Measurements from ENCODE around the gene EHMT2.

Gene EHMT2

DNA sequence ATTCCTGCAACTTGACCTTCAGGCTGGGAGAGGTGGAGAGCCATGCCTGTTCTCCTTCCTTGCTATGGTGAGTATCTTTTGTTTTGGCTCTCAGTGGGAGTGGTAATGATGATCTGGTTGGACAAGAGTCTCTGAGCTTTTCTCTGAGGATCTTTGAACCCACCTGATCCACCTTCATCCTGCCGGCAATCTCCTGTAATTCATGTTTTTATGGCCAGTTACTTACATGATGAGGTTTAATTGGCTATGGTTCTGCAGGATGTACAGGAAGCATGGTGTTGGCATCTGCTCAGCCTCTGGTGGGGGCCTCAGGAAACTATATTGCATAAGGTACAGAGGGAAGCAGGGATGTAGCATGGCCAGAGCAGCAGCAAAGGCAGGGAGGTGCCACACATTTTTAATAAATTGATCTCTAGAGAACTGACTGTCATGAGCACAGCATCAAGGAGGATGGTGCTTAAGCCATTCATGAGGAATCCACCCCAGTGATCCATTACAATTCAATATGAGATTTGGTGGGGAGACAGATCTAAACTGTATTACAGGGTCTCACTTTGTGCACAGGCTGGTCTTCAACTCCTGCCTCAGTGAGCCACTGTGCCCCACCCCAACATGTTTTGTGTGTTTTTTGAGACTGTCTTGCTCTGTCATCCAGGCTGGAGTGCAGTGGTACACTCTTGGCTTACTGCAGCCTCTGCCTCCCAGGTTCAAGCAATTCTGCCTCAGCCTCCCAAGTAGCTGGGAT, 60.0 kb downstream of the EHMT2 start:
- no peak for DNase-seq

DNA sequence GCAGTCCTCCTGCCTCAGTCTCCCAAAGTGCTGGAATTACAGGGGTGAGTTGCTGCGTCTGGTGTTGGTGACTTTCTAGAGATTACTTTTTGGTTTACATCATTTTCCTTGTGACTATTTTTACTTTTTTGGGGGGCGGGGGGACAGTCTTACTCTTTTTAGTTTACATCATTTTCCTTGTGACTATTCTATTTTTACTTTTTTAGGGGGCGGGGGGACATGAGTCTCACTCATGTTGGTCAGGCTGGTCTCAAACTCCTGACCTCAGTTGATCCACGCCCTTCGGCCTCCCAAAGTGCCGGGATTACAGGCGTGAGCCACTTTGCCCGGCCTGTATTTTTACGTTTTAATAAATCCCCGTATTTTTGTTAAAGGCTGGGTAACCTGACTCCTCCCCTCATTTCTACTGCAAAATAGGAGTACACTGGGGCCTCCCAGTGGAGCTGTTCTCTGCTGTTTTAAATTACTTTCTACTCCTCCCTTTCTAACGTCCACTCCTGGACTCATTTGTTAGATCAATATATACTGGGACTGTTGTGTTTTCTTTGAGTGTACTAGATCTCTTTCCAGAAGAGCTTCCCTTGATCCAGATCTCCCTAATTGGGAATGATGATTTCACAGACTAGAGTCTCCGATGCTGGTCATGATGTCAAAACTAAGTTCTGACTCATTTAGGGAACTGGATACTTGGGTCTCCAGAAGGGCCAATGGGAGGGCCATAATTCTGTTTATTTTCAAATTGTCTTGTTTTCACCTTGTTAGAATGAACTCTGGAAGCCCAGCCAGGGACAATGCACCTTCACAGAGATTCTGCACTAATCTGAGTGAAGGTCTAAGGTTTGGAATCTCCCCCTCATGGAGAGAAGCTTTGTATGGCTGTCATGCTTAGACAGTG, 60.8 kb downstream of the EHMT2 start:
- DNase-seq: no peak

DNA sequence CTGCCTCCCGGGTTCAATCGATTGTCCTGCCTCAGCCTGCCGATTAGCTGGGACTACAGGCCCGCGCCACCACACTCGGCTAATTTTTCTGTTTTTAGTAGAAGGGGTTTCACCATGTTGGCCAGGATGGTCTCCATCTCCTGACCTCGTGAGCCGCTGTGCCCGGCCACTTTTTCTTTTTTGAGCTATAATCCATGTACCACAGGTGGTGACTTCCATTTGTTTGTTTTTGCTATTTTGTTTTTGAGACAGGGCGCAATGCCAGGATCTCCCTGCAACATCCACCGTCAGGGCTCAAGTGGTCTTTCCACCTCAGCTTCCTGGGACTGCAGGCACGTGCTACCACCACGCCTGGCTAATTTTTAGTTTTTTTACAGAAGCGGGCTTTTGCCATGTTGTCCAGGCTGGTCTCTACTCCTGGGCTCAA, 61.4 kb downstream of the EHMT2 start:
- no peak for DNase-seq

DNA sequence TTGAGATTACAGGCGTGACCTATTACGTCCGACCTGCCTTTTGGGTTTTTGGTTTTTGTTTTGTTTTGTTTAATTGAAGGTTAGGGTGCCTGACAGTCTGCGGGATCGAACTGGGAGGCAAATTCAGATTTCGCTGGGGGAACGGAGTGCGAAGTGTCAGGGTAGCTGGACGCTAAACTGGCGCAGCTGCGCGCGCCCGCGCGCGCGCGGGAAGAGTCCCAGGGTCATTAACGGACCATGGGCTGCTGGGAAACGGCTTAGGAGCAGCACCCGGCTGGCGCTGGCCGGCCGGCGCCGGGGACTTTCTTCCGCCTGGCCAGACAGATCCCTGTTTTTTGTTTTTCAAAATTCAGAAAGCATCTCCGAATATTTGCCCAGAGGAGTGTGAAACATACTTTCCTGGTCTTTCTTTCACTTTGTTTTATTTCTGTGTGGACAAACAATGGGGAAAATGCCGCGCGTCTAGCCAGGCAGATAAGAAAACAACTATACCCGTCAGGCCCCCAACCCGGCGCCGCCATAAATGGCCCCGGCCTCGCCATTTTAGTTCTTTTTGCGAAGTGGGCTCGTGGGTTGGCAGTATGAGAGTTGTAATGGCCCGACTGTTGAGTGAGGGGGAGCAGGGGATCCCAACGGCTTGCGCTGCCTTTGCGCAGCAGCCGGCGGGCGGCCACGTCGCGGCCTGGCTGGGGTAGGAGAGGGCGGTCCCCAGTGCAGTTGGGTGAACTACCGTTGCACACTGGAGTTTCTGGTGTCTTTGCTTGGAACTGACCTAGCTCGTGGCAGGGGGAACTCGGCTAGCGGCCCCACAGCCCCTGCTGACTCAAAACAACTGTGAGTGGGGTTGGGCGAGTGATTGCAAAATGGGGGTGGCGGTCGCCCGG, 62.9 kb downstream of the EHMT2 start:
- peak; percentile 76 to 79 for DNase-seq

DNA sequence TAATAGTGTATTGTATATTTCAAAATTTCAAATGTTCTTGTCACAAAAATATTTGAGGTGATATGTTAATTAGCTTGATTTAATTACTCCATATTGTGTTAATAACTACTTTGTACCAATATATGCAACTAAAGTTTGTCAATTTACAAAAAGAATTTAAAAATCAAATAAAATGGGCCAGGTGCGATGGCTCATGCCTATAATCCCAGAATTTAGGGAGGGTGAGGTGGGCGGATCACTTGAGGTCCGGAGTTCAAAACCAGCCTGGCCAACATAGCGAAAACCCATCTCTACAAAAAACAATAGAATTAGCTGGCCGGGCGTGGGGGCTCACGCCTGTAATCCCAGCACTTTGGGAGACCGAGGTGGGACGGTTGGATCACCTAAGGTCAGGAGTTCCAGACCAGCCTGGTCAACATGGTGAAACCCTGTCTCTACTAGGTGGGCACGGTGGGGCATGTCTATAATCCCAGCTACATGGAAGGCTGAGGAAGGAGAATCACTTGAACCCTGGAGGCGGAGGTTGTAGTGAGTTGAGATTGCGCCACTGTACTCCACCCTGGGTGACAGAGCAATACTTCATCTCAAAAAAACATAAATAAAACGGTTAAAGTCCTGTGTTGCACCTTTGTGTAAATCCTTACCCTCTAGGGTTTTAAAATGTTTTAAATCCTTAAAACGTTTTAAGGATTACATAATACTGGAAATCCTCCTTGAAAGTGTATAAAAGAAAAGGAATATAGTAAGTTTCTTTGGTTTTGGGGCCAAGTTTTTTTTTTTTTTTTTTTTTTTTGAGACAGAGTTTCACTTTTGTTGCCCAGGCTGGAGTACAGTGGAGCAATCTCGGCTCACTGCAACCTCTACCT, 65.9 kb downstream of the EHMT2 start:
- DNase-seq: no peak

DNA sequence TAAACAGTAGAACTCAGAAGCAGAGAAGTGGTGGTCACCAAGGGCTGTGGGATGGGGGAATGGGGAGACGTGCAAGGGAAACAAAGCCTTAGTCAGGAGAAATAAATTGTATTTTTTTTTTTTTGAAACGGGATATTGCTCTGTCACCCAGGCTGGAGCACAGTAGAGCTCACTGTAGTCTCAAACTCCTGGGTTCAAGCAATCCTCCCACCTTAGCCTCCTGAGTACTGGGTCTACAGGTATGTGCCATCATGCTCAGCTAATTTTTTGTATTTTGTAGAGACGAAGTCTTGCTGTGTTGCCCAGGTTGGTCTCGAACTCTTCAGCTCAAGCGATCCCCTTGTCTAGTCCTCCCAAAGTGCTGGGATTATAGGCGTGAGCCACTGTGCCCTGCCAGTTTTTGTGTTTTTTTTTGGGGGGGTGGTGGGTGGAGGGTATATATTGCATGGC, 66.6 kb downstream of the EHMT2 start:
- no peak for DNase-seq

Data from stimulated activated CD4-positive, alpha-beta T cell treated with anti-CD3 and anti-CD28 coated beads, Interleukin-2, amount 100 ng/mL, for 48 hours (primary cell).